Thyroid gland (tissue), 4 donors: ENCODE data around the gene SLC30A1. TPM values are rescaled to one million over a fixed set of nuclear protein-coding genes. Genes with fewer than 3 reads are reported as not detected.

Experiments used
- DNase-seq, 2 donors: peaks; one replicate each; pipeline ENCODE4 v3.0.0-alpha.2; 2019
- H3K27ac ChIP-seq, 3 donors: fragments of 200-600 bp; sonication (generic); 1 replicate in 2 of 3; 2 replicates in 1 of 3; pipeline ENCODE4 v1.5.1; 2016 to 2019; ENCODE audit warnings: mild to moderate bottlenecking in 1 of 3, moderate library complexity in 1 of 3
- H3K27me3 ChIP-seq: fragments of 200-600 bp; sonication (generic); one replicate; pipeline ENCODE4 v1.5.1; 2019
- H3K36me3 ChIP-seq, 2 donors: fragments of 200-600 bp; sonication (generic); one replicate each; pipeline ENCODE4 v1.5.1; 2016 to 2019
- H3K4me1 ChIP-seq, 2 donors: fragments of 200-600 bp; sonication (generic); one replicate each; pipeline ENCODE4 v1.5.1; 2017 to 2019
- H3K4me3 ChIP-seq, 3 donors: fragments of 200-600 bp; sonication (generic); replicated peaks in 1 of 3; 1 replicate in 2 of 3; 2 replicates in 1 of 3; pipeline ENCODE4 v1.5.1; 2016; ENCODE audit warnings: mild to moderate bottlenecking in 1 of 3
- H3K9me3 ChIP-seq: fragments of 200-600 bp; sonication (generic); one replicate; pipeline ENCODE4 v1.5.1; 2017
- POLR2A ChIP-seq, 2 donors: fragments of 450-650 bp; IDR thresholded peaks; one replicate each; pipeline ENCODE4 v1.6.1; 2017; ENCODE audit warnings: antibody characterized with exemption in 2 of 2, mild to moderate bottlenecking in 2 of 2, moderate library complexity in 1 of 2
- WGBS, 2 donors: methylation state at CpG; one replicate each; pipeline ENCODE4 v1.1.5; 2017; 5-methylcytosine and 5-hydroxymethylcytosine counted together
- intact Hi-C: fragments of 100-400 bp; cut with DNase I; formaldehyde crosslinking; loops from one replicate; pipeline ENCODE4 v1.15.1; 2023
- total RNA-seq, 4 donors: library from RNA; depleted of rRNA; stranded (reverse); fragments of >200 nt; gene quantifications; one replicate each; pipeline ENCODE4 v1.2.3, GENCODE V29; 2016
- TF ChIP-seq, protein P1 (sequence below), 6 experiments: fragments of 200-600 bp in 3 of 6; fragments of 450-650 bp in 3 of 6; sonication (generic) in 3 of 6; IDR thresholded peaks; one replicate each; pipeline ENCODE4 v1.5.1; 2016 to 2019; ENCODE audit warnings: antibody characterized with exemption in 6 of 6, mild to moderate bottlenecking in 2 of 6, inconsistent platforms in 1 of 6, moderate library complexity in 1 of 6

SLC30A1 gene
- total RNA-seq, 4 donors from 2014 or later: 22.7 to 36.0 (median 32.4) TPM

DNA sequence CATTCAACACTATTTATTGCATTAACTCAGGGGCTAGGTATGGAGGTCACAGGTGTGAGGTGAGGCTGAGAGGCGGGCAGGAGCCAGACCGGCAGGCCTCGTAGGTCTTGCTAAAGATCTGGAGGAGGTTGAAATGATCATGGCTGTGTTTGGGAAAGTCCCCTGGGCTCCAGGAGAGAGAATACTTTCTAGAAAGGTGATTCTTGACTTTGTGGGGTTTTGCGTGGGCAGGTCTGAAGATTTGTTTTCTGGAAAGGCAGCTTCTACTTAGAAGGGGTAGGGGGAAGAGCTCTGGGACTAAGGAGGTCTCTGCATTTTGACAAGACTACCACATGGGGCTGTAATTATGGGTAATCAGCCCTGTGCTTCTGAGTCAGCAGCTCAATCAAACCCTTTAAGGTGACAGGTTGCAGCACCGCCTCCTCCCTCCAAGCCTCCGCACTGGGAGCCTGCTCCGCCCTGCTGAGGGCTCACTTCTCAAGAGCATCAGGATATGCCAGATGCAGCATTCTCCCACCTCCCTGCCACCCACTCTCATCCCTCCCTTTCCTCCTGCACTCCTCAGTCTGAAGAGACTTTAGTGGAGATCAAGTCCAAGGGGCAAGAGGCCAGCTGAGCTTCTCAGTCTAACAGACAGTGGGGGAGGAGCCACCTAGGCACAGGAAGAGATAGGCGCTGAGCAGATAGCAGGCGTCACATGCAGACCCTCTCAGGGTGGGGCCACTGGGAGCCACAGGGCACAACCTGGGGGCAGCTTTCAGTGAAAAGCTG lies 30.5 kb downstream of the SLC30A1 start:
- Histone ChIP-seq H3K27me3 (no peaks in the 10 kb centered on the region), H3K4me3 (no peak overlapping the region), H3K9me3 (no peaks in the 10 kb centered on the region), H3K36me3 (no peaks in the 10 kb centered on the region), H3K27ac (peak overlapping the region in 2 of 3 donors; percentile 21 to 23), H3K4me1 (peaks cover 3 to 15% of the 10 kb centered on the region in 2 donors)
- 77 to 84% methylated on average over 8 to 9 of the region's 9 CpGs for WGBS, 2 donors
- no peak for TF ChIP-seq POLR2A (IDR thresholded peaks at IDR 0.05)
- TF ChIP-seq, protein P1, sequence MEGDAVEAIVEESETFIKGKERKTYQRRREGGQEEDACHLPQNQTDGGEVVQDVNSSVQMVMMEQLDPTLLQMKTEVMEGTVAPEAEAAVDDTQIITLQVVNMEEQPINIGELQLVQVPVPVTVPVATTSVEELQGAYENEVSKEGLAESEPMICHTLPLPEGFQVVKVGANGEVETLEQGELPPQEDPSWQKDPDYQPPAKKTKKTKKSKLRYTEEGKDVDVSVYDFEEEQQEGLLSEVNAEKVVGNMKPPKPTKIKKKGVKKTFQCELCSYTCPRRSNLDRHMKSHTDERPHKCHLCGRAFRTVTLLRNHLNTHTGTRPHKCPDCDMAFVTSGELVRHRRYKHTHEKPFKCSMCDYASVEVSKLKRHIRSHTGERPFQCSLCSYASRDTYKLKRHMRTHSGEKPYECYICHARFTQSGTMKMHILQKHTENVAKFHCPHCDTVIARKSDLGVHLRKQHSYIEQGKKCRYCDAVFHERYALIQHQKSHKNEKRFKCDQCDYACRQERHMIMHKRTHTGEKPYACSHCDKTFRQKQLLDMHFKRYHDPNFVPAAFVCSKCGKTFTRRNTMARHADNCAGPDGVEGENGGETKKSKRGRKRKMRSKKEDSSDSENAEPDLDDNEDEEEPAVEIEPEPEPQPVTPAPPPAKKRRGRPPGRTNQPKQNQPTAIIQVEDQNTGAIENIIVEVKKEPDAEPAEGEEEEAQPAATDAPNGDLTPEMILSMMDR (IDR thresholded peaks at IDR 0.05): no peak
- intact Hi-C loops: no loop called here
- DNase-seq: peak; percentile 20 to 25

DNA sequence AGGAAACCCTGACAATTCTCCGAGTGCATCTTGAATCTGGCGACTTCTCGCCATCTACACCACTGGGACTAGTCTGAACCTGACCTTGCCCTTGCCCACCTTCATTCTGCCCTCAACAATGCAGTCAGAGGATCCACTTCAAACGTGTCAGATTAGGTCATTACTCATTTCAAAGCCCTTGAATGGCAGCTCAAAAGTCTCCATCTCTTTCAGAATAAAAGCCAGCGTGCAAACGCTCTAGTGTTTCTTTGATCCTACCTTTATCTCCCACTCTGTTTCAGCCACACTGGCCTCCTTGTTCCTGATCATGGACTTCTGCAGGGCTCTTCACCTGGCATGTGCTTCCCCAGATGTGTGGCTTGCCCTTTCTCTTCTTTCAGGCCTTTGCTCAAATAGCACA lies 31.3 kb downstream of the SLC30A1 start:
- Histone ChIP-seq H3K4me3 (no peak overlapping the region), H3K36me3 (no peaks in the 10 kb centered on the region), H3K9me3 (no peaks in the 10 kb centered on the region), H3K4me1 (peaks cover 3 to 17% of the 10 kb centered on the region in 2 donors), H3K27ac (no peak overlapping the region), H3K27me3 (no peaks in the 10 kb centered on the region)
- no peak for TF ChIP-seq POLR2A (IDR thresholded peaks at IDR 0.05)
- TF ChIP-seq, protein P1 (IDR thresholded peaks at IDR 0.05): no peak
- no peak for DNase-seq
- intact Hi-C loops: no loop called here
- 79 to 85% methylated on average over 6 of the region's 6 CpGs for WGBS, 2 donors

DNA sequence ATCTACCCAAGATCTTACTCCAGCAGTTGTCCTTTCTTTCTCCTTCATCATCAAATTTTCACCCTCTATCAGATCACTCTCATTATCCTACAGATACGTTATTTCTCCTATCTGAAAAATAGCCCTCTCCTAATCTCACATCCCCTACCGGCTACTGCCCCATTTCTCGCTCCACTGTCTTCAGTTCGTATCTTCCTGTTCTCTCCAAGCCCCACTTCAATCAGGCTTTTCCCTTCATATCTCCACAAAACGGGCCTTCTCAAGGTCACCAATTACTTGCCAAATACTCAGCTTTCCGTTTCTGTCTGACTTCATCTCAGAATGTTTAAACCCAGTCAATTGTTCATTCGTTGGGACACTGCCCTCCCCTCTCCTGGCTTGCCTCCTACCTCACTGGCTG lies 32.4 kb downstream of the SLC30A1 start:
- intact Hi-C loops: no loop called here
- TF ChIP-seq, protein P1 (IDR thresholded peaks at IDR 0.05): no peak
- TF ChIP-seq POLR2A (IDR thresholded peaks at IDR 0.05): no peak
- Histone ChIP-seq H3K27ac (no peak overlapping the region), H3K4me1 (peaks cover 15 to 23% of the 10 kb centered on the region in 2 donors), H3K9me3 (no peaks in the 10 kb centered on the region), H3K27me3 (no peaks in the 10 kb centered on the region), H3K4me3 (no peak overlapping the region), H3K36me3 (no peaks in the 10 kb centered on the region)
- no peak for DNase-seq
- WGBS, 2 donors: 87 to 91% methylated on average over 7 of the region's 7 CpGs

DNA sequence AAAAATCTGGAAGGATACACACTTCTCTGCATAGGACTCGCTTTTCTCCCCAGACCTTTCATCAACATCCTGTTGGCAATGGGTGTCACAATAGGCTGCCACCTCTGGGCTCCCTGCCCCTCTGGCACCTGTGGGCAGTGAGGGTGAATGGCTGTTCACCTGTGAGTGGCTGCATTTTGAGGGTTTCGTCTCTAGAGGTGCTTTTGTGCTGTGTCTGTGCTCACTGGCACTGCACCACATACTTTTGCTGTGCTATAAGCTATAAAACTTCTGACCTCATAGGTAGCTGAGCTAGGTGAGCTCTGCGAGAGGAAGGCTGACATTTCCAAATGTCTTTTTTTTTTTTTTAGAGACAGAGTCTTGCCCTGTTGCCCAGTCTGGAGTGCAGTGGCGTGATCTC lies 35.9 kb downstream of the SLC30A1 start:
- intact Hi-C loops: no loop called here
- 73% methylated on average over 4 of the region's 4 CpGs for WGBS, 2 donors
- no peak overlapping the region for H3K4me3 ChIP-seq
- H3K9me3 ChIP-seq: no peaks in the 10 kb centered on the region
- no peaks in the 10 kb centered on the region for H3K36me3 ChIP-seq
- H3K27me3 ChIP-seq: no peaks in the 10 kb centered on the region
- no peak for DNase-seq
- TF ChIP-seq POLR2A (IDR thresholded peaks at IDR 0.05): no peak
- TF ChIP-seq, protein P1 (IDR thresholded peaks at IDR 0.05): no peak
- H3K4me1 ChIP-seq: peaks cover 11 to 15% of the 10 kb centered on the region in 2 donors
- no peak overlapping the region for H3K27ac ChIP-seq

DNA sequence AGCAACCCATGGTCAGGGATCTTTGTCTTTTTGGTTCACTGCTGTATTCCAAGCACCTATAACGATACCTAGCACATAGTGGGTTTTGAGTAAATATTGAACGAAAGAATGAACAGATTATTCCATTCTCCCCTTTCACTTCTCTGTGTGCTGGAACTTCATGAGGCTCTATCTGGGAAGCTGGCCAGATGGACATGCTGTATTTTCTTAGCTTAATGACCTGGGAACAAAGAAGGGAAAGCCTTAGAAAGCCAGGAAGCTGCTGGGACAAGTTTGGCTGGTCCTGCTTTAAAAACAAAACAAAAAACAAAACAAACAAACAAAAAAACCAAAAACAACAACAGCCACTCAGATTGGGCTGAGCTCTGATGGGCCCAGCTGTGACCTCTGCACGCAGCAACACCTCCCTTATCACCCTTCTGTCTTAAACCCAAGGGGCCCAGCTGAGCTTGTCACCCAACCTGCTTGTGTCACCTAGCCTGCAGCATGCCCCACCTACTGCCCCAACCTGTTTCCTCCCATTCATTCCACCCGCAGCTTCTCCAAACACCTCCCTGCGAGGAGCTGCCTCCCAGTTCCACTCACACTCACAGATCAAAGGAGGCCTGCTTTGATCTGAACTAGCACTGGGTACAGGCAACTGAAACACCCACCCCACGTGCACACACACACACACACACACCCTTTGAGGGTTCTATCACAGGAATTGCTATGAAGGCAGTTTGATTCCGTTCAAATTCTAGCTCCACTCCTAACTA lies 37.1 kb downstream of the SLC30A1 start:
- TF ChIP-seq POLR2A (IDR thresholded peaks at IDR 0.05): no peak
- TF ChIP-seq, protein P1 (IDR thresholded peaks at IDR 0.05): no peak
- intact Hi-C loops: no loop called here
- Histone ChIP-seq H3K36me3 (no peaks in the 10 kb centered on the region), H3K4me3 (no peak overlapping the region), H3K4me1 (peaks cover 11 to 15% of the 10 kb centered on the region in 2 donors), H3K27ac (peak overlapping the region in 1 of 3 donors; percentile 17), H3K9me3 (no peaks in the 10 kb centered on the region), H3K27me3 (no peaks in the 10 kb centered on the region)
- 20 to 27% methylated on average over 7 of the region's 7 CpGs for WGBS, 2 donors
- DNase-seq: peak; percentile 55 to 63
